ENCODE data around the gene CCL14.
"Not testable (repeated sequence)": the region's sequence is repeated elsewhere in the genome, so short reads cannot be mapped to it uniquely, and the experiment has no call there.

Gene CCL14
- total RNA-seq: 0 reads per million in 3 experiments

DNA sequence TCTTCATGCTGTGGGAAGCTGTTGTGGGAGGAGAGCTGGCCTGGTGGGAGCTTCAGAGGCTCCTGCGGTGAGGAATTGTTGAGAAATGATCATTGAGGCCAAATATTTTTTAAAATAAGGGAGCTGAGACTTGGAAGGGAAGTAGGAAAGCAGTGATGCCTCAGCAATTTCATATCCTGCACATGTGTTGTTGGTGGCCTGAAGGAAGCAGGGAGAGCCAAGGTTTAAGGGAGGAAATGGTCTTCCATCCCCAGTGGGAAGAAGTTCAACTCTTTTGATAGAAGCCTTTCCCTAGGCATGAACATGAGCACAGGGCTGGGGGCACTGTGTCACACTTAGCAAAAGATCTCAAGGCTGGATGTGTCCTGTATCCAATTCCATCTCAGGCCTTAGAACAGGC, at the start of gene CCL14:
Gene CCL14, minus strand, starts transcription at position 87 of the 400 bp plus-strand sequence. Its CDS starts 80 bp downstream, at position 7.
- no peak for DNase-seq

DNA sequence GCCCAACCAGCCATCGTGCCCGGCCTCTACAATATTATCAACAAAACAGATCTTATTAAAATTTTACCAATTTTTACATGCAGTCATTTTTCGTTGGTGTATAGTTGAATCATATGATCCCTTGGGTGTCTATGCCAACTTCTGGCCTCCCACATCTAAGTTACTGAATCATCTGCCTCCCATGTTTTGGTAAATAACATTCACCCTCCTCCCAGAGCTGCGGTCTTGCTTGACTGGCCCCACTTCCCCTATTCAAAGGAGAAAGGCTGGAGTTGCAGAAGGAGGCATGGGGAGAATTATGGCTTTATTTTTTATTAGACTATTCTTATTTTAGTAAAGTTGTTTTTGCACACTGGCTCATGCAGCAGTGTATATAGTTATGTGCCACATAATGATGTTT, 49.7 kb upstream of the CCL14 start:
- no peak for DNase-seq

DNA sequence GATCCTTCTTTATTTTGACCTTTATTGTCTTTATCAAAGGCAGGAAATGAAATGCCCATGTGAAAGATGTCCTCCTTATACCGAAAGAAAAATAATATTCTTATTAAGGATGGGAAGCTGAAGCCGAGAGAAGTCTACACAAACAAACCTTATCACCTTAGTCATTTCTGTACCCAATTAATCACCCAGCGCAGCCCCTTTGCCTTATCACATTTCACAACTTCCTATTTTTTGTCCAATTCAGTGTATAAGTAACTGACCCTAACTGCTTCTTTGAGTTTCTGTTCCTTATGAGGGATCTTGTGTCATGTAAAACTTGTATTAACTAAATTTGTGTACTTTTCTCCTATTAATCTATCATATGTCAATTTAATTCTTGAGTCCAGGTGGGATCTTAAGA, 47.6 kb upstream of the CCL14 start:
- no peak for DNase-seq

DNA sequence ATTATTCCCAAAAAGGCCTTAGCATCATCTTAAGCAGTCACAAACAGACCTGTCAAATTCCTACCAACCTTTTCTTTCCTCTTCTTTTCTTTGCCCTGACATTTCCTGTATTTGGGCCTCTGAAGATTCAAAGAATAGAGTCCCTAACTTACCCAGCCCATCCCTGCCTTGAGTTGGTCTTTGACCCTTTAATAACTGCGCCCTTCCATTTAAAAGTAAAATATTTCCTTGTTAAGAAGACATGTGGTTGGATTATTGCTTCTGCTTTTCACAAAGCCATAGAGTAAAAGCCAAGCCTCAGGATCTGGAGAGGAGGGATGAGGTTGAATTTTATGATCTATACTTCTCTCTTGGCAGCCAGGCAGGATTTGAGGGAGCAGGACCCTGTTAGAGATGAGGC, 44.4 kb upstream of the CCL14 start:
- no peak for DNase-seq

DNA sequence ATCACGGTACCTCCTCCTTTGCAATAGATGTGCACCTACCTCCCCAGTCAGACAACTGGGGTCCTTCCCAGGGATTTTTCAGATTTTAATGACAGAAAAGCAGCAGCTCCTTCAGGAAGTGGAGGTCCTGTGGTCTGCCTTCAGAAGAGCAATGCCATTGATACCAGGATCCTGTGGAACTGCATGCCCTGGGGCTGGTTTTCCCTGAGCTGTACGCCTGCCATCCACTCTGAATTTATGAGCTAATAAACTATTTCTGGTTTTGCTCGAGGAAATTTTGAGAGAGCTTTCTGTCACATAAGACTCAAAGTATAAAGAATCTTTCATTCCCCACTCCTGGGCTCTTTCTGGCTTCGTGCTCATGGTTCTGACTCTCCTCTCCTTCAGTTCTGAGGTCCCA, 41.2 kb upstream of the CCL14 start:
- DNase-seq: no peak

DNA sequence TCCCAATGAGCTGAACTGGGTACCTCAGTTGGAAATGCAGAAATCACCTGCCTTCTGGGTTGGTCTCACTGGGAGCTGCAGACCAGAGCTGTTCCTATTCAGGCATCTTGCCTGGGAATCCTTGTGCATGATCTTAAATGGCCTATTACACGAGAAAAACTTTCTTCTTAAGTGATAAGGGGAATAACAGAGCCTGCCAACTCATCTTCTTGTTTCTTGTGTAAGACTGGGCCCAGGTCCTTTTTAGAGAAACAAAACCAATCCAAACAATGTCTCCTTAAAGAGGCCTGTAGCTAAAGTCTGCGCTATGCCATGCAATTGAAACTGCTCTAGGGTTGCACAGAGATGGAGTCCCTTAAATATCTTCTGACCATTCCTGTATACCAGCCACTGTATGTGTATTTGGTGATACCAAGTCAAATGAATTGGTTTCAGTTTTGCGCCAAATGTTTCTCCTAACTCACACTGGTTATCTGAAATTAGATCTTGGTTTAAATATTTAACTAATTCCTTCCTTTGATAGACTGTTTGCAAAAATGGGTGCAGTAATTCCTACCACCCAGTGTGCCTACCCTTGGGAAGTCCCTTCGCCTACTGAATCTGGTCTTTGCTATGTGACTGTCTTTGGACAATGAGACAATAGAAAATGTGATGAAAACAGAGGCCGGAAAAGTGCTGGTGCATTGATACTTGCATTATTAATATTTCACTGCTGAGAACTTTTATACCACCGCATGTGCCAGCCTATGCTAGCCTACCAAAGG, 37.8 kb upstream of the CCL14 start:
- no peak for DNase-seq

DNA sequence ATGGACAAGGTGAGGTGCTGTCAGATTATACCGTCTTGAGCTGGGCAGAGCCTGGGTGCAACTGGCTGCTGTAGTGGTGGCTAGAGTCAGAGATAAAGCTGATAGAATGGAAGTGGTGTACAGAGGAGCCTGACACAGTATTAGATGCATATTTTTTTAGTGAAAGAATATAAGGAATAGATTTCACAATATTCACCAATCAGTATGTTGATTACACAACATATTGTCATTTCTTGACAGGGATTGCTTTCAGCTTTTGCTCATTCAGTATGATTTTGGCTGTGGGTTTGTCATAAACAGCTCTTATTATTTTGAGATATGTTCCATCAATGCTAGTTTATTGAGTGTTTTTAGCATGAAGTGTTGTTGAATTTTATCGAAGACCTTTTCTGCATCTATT, 32.9 kb upstream of the CCL14 start:
- no peak for DNase-seq

DNA sequence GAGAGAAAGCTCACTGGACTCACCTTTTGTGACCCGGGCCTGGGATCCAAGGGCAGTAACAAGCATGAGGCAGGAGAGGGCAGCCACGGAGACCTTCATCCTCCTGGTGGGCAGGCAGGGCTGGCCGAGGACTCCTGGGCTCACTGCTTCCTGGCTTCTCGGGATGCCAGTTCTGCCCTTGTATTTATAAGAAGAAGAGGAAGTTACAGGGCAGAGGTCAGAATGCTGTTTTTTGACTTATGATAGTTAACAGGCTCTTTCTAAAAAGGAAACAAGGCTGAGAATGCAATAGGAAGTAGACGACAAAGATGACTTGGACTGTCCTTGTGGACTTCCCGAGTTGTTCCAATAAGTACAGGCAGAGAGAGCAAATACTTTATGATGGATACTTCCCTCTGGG, 31.3 kb upstream of the CCL14 start, which contains the start of gene CCL23:
Gene CCL23, minus strand, starts transcription at position 174 of the 400 bp plus-strand sequence. Its CDS starts 75 bp downstream, at position 99.
- no peak for DNase-seq

DNA sequence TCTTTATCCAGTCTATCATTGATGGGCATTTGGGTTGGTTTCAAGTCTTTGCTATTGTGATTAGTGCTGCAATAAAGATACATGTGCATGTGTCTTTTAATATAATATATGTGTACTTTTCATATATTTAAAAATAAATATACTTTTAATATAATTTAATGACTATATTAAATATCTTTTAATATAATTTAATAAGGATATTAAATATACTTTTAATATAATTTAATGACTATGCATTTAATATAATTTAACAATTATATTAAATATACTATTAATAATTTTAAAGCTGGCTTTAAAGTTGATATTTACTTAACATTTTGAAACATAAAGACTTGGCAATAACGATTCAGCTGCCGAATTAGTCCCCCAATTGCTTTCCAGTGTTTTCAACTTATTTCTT, 30.0 kb upstream of the CCL14 start:
- no peak for DNase-seq

DNA sequence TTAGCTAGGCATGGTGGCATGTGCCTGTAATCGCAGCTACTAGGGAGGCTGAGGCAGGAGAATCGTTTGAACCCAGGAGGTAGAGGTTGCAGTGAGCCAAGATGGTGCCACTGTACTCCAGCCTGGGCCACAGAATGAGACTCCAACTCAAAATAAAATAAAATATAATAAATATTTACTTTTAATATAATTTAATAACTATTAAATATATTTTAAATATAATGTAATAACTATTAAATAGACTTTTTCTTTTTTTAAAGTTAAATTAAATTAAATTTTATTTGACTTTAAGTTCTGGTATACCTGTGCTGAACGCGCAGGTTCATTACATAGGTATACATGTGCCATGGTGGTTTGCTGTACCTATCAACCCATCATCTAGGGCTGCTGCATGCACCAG, 29.4 kb upstream of the CCL14 start:
- not testable (repeated sequence) for DNase-seq

DNA sequence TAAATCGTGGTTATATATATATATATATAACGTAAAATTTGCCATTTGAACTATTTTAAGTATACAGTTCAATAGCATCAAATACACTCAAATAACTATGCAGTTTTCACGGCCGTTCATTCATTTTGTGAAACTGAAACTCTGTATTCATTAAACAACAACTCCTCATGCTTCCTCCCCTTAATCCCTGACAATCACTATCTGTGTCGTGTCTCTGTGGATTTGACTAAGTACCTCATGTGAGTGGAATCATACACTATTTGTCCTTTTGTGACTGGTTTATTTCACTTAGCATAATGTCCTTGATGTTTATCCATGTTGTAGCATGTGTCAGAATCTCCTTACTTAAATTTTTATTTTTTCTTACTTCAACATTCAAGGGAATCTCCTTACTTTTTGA, 28.4 kb upstream of the CCL14 start:
- DNase-seq: no peak

DNA sequence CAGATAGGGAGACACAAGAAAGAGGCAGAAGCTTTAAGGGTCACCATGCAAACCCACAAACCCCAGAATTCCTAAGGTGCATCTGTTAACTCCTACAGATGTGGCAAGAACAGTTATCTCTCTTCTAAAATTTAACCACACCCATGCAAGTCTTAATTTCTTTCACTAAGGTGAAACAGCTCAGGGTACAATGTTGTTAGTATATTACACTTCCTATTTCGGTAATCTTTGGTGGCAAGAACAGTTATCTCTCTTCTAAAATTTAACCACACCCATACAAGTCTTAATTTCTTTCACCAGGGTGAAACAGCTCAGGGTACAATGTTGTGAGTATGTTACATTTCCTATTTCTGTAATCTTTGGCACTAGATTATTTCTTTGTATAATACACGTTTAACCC, 24.7 kb upstream of the CCL14 start:
- DNase-seq: no peak

DNA sequence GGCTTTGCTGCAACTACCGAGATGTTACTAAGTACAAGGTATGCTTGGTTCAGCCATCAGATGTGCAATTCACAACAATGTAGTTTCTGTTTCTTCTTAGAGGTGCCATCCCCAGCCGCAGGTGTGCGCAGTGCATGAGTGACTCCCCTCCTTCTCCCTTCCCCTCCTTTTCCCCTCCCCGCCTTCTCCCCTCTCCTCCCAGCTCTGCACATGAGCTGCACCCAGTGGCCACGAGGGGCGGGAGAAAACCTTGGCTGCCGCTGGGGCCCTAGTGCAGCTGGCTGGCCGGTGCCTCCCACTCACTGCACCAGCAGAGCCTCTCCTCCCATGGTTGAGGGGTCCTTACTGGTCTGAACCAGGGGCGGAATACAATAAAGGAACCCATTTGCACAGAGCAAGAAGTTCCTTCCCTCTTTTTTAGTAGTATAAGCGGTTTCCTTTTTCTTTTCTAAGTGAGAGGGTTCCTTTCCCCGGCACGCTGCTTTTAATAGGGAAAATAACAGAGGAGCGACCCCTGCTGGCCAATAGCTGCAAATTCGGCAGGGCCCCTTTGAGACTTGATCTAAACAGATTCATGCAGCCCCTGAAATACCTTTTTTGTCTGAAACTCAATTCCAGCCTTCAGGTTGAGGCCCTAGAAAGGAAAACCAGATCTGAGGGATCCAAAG, 22.6 kb upstream of the CCL14 start:
- no peak for DNase-seq

DNA sequence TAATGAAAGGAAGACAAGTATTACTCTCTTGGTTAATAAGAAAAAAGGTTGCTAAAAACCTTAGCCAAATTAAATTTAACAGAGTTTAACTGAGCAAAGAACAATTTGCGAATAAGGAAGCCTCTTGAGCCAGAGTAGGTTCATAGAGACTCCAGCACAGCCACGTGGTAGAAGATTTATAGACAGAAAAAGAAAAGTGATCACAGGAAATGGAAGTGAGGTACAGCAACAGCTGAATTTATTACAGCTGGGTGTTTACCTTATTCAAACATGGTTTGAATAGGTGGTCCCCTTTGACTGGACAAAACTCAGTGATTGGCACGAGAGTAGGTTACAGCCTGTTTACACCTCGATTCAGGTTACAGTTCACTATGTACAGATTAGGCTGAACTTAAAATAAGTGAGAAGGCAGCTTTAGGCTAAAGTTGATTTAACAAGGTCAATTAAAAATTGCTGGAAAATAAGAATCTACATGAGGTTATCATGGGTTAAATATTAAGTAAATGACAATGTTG, 18.1 kb upstream of the CCL14 start:
- no peak for DNase-seq

DNA sequence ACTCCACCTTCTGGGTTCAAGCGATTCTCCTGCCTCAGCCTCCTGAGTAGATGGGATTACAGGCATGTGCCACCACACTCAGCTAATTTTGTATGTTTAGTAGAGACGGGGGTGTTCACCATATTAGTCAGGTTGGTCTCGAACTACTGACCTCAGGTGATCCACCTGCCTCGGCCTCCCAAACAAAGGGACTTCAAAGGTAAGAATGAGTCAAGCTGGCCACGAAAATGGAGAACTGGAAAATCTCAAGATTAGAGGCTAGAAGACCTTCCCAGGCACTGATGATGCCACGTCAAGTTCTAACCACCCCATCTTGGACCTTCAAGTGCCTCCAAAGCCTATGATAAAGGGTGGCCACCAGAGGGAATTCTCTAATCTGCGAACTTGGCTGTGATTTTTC, 16.1 kb upstream of the CCL14 start:
- no peak for DNase-seq

DNA sequence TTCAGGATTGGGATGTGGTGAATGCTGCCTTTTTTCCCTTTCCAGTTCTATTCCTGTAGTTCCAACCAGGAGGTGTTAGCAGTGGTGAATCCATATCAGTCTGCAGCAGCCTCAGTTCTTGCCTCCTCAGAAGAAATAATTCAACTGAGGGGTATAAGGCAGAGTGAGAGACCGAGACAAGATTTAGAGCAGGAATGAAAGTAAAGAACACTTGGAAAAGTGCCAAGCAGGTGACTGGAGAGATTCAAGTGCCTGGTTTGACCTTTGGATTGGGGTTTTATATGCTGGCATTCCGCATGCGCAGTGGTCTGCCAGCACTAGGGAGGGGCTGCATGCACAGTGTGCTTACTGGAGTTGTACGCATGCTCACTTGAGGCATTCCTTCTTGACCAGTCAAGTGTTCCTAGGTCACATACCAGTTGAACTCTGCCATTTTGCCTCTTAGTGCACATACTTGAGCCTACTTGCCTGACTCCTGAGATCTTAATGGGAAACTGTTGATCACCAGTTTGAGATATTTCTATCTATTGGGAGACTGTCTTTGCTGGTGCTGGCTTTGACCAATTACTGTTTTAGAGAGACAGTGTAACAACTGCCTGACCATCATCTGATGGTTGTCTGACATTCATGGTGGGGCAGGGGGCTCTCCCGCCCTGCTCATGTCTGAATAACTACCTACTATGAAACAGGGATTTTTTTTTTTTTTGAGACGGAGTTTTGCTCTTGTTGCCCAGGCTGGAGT, 15.5 kb upstream of the CCL14 start:
- no peak for DNase-seq

DNA sequence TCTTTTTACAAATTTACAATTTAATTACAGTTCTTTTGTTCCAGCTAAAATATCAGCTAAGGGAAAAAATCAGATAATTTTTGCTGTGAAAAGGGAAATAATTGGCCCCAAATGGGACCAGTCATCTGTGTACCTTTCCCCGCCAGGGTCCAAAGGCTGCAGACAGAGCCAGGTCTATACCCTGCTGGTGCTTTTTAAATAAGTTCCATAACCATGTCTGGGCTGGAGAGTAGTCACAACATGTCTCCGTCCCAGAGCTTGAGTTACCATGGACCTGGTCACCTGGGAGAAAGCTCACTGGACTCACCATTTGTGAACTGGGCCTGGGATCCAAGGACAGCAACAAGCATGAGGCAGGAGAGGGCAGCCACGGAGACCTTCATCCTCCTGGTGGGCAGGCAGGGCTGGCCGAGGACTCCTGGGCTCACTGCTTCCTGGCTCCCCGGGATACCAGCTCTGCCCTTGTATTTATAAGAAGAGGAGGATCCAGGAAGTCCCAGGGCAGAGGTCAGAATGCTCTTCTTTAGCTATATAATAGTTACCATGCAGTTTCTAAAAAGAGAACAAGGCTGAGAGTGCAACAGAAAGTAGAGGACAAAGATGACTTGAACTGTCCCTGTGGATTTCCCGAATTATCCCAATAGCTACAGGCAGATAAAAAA, 14.7 kb upstream of the CCL14 start, which contains the start of gene CCL15:
Gene CCL15, minus strand, starts transcription at position 444 of the 662 bp plus-strand sequence. Its CDS starts 61 bp downstream, at position 383.
- DNase-seq: no peak

DNA sequence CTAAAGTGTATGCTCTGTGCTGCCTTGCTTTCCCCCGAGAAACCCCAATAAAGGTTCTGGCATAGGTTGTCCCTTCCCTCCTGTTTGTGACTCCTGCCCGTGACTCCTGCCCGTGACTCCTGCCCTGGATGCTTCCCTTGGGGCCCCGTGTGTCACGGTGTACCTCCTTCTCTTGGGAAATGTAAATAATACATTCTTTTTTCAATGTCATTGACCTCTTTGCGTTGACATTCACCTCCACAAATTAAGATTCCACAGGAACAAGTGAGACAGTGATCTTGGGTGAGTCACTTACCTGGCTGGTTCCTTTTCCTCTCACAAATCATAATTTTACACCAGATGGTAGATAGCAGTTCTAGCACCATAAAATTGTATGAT, 14.2 kb upstream of the CCL14 start:
- no peak for DNase-seq

DNA sequence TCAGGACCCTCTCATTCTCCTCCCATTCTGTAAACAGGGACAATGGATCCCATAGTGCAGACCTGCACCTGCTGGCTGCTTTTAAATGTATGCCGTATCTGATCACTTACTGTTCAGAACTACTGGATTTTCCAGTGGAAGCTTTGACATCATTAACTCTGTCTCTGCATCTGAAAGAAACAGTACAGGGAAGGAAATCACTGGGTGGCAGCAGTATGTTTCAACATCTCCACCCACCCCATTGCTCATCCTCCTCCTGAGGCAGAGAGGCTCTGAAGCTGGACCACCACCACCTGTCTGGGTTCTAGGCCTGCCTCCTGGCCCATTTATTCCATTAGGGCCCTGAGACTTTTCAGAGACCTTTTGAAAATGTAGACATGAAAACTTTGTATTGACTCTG, 12.2 kb upstream of the CCL14 start:
- DNase-seq: no peak

DNA sequence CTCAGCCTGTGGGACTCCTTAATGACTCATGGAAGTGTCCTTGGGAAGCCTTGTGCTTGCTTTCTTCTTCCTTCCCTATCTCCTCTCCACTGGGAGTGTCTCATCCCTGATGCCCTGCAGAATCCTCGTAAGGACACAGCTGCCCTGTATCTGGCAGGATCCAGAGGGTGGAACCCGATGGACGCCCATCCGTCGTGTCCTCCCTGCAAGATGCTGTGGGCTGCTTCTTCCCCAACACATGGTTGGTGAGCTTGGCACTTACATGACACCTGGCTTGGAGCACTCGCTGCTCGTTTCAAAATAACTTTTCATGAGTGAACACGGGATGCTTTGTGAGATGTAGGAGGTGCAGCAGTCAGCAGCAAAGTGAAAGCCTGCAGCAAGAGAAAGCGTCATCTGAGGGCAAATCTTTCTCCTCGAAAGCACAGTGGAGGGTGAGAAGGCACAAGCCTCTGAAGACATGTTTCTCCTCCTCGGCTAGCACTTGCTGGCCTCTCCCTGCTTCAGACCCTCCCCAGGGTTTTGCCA, 11.6 kb upstream of the CCL14 start:
- DNase-seq: no peak

DNA sequence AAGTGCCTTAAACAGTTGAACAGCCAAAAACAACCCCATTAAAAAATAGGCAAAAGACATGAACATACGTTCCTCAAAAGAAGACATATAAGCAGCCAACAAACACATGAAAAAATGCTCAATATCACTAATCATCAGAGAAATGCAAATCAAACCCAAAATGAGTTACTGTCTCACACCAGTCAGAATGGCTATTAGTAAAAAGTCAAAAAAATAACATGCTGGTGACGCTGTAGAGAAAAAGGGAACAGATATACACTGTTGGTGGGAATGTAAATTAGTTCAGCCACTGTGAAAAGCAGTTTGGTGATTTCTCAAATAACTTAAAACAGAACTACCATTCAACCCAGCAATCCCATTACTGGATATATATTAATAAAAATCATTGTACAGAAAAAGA, 8.8 kb upstream of the CCL14 start:
- not testable (repeated sequence) for DNase-seq

DNA sequence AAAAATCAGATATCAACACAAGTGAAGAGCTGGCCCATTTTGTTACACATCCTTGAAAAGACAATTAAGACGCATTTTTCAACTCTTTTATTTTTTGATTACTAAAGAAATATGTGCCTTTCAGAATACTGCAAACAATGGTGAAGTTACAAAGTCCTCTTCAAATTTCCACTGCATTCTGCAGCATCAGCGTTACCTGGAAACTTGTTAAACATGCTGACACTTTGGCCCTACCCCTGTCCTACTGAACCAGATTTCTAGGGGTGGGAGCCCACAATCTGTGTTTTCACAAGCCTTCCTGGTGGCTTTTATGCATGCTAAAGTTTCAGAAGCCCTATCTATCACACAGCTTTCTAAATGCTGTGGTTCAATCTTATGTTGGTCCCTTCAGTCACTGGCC, 4.5 kb upstream of the CCL14 start:
- no peak for DNase-seq

DNA sequence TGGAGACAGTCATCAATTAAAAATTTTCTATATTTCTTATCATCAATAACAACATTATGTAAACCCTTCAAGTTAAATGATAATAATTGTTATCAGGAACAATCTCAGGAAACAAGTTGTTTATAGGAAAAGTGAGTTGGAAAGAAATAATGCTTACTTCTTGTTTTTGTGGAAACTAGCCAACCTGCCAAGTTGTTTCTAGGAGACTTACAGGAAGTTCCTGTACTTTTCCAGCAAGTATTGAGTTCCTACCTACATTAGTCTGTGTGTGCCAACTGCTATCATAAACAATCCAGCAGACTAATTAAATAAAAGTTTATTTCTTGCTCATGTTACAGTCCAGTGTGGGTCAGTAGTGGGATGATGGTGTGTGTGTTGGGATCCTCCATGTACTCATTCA, 1.6 kb upstream of the CCL14 start:
- DNase-seq: no peak

Measured in central memory CD4-positive, alpha-beta T cell (primary cell).